HCT116 (cell line): Measurements from ENCODE around the gene AK2.

Experiments used
- POLR2A ChIP-seq: IDR thresholded peaks from 2 replicates; pipeline ENCODE4 v1.7.0; 2011; ENCODE audit warnings: borderline replicate concordance; ENCODE audit not compliant: insufficient read depth, insufficient read length; ENCODE audit errors: extremely low read depth
- POLR2AphosphoS5 ChIP-seq: IDR thresholded peaks from 2 replicates; pipeline ENCODE4 v1.6.1; 2011; ENCODE audit warnings: mild to moderate bottlenecking, low read depth, low read length, moderate library complexity

- TF ChIP-seq POLR2AphosphoS5 (no peak), POLR2A (no peak)
Observed at GRCh38 chr1:33025180-33025569, 11.5 kb downstream of the AK2 start.
